DOHH2 (cell line): ENCODE measurements around the gene CADPS2.

Source experiments
- H3F3A ChIP-seq: fragments of 200-600 bp; sonication (generic), shearing (Covaris generic); 2 replicates; pipeline ENCODE4 v1.6.0; 2016; ENCODE audit warnings: antibody characterized with exemption, mild to moderate bottlenecking; ENCODE audit not compliant: control insufficient read depth, insufficient read depth
- H3K27ac ChIP-seq: fragments of 200-600 bp; sonication (generic); 2 replicates; pipeline ENCODE4 v1.5.1; 2014; ENCODE audit warnings: low read depth, mild to moderate bottlenecking, low read length, moderate library complexity
- H3K27me3 ChIP-seq: fragments of 200-600 bp; sonication (generic); 2 replicates; pipeline ENCODE4 v1.6.1; 2014; ENCODE audit warnings: mild to moderate bottlenecking, low read length, mixed read lengths; ENCODE audit not compliant: control insufficient read depth
- H3K36me3 ChIP-seq: fragments of 200-600 bp; sonication (generic); 2 replicates; pipeline ENCODE4 v1.6.1; 2014; ENCODE audit warnings: mild to moderate bottlenecking, low read length, moderate library complexity, mixed read lengths; ENCODE audit not compliant: control insufficient read depth
- H3K4me1 ChIP-seq: fragments of 200-600 bp; sonication (generic); 2 replicates; pipeline ENCODE4 v1.6.1; 2014; ENCODE audit warnings: mild to moderate bottlenecking, low read length, mixed read lengths; ENCODE audit not compliant: control insufficient read depth
- H3K4me2 ChIP-seq: fragments of 200-600 bp; sonication (generic); 2 replicates; pipeline ENCODE4 v1.6.0; 2014; ENCODE audit warnings: mild to moderate bottlenecking, low read length, moderate library complexity
- H3K4me3 ChIP-seq: fragments of 200-600 bp; sonication (generic); 2 replicates; pipeline ENCODE4 v1.5.1; 2014; ENCODE audit warnings: mild to moderate bottlenecking, low read length, mixed read lengths
- H3K79me2 ChIP-seq: fragments of 200-600 bp; sonication (generic); 2 replicates; pipeline ENCODE4 v1.6.1; 2014; ENCODE audit warnings: mild to moderate bottlenecking, low read length, mixed read lengths; ENCODE audit not compliant: control insufficient read depth
- H3K9me2 ChIP-seq: fragments of 200-600 bp; sonication (generic); replicated peaks from 2 replicates; pipeline ENCODE4 v1.6.1; 2014; ENCODE audit warnings: mild to moderate bottlenecking, low read length, mixed read lengths; ENCODE audit not compliant: control insufficient read depth
- H3K9me3 ChIP-seq: fragments of 200-600 bp; sonication (generic); 2 replicates; pipeline ENCODE4 v1.6.1; 2014; ENCODE audit warnings: antibody characterized with exemption, low read length, mixed read lengths; ENCODE audit not compliant: control insufficient read depth, insufficient read depth
- H4K20me1 ChIP-seq: fragments of 200-600 bp; sonication (generic); 2 replicates; pipeline ENCODE4 v1.6.0; 2014; ENCODE audit warnings: low read depth, mild to moderate bottlenecking, antibody characterized with exemption, low read length, moderate library complexity; ENCODE audit not compliant: control insufficient read depth, insufficient read depth
- CTCF ChIP-seq: fragments of 200-600 bp; sonication (generic); IDR thresholded peaks from one replicate; pipeline ENCODE4 v1.5.1; 2014; ENCODE audit warnings: antibody characterized with exemption, mild to moderate bottlenecking, low read depth, low read length; ENCODE audit not compliant: poor library complexity, severe bottlenecking
- EZH2phosphoT487 ChIP-seq: fragments of 200-600 bp; sonication (generic); IDR thresholded peaks from 2 replicates; pipeline ENCODE4 v1.6.1; 2017; ENCODE audit warnings: borderline replicate concordance, mild to moderate bottlenecking, antibody characterized with exemption, low read length, moderate library complexity, mixed read lengths

Gene CADPS2

DNA sequence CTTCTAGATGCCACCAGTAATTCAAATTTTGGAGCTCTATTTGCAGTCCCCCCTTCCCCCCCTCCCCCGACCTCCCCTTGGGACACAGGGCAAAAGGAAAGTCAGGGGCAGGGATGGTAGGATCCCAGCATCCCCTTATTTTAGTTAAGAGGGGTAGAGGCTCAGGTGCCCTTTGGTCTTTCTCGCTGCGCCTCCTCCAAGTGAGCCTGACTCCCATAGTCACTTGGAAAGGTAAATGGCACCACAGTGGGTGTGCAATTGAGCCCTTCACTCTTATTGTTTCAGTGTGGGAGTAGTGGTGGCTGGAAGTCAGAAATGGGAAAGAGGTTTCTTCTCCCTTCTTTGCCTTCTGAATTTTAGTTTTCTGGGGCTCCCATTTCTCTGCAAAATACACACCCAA, 573.5 kb downstream of the CADPS2 start:
- H3K4me1 ChIP-seq: no peaks in the 10 kb centered on the region
- no peaks in the 10 kb centered on the region for H3K27me3 ChIP-seq
- no peak overlapping the region for H3K4me3 ChIP-seq
- TF ChIP-seq CTCF: no peak
- no peak for TF ChIP-seq EZH2phosphoT487
- H3K9me3 ChIP-seq: 0 out of 2 replicates have a peak, but pooled peaks cover 5% of the 10 kb centered on the region
- no peaks in the 10 kb centered on the region for H3K9me2 ChIP-seq
- H4K20me1 ChIP-seq: no peaks in the 10 kb centered on the region
- no peak overlapping the region for H3K27ac ChIP-seq
- H3K4me2 ChIP-seq: no peak overlapping the region
- H3K36me3 ChIP-seq: no peaks in the 10 kb centered on the region
- H3F3A ChIP-seq: no peaks in the 10 kb centered on the region
- H3K79me2 ChIP-seq: no peaks in the 10 kb centered on the region

GRCh38 chr7:122311734-122312450, 574.4 kb downstream of the CADPS2 start:
- Histone ChIP-seq H3K9me2 (no peaks in the 10 kb centered on the region), H3K4me2 (no peak overlapping the region), H3K27me3 (no peaks in the 10 kb centered on the region)

GRCh38 chr7:122311050-122311700, 575.1 kb downstream of the CADPS2 start:
- no peak overlapping the region for H3K27ac ChIP-seq
- H4K20me1 ChIP-seq: no peaks in the 10 kb centered on the region
- no peak overlapping the region for H3K4me3 ChIP-seq
- H3K36me3 ChIP-seq: no peaks in the 10 kb centered on the region
- TF ChIP-seq CTCF (no peak), EZH2phosphoT487 (no peak)
- no peaks in the 10 kb centered on the region for H3K9me2 ChIP-seq
- H3K9me3 ChIP-seq: 0 out of 2 replicates have a peak, but pooled peaks cover 5% of the 10 kb centered on the region
- no peak overlapping the region for H3K4me2 ChIP-seq
- H3K79me2 ChIP-seq: no peaks in the 10 kb centered on the region
- no peaks in the 10 kb centered on the region for H3K4me1 ChIP-seq
- H3K27me3 ChIP-seq: no peaks in the 10 kb centered on the region
- no peaks in the 10 kb centered on the region for H3F3A ChIP-seq

More at GRCh38 chr7:122311734-122312450, 574.4 kb downstream of the CADPS2 start:
- no peaks in the 10 kb centered on the region for H3F3A ChIP-seq
- no peak overlapping the region for H3K27ac ChIP-seq
- no peak overlapping the region for H3K4me3 ChIP-seq
- no peaks in the 10 kb centered on the region for H3K4me1 ChIP-seq
- TF ChIP-seq EZH2phosphoT487: no peak
- TF ChIP-seq CTCF: no peak
- no peaks in the 10 kb centered on the region for H3K36me3 ChIP-seq
- H3K9me3 ChIP-seq: 0 out of 2 replicates have a peak, but pooled peaks cover 5% of the 10 kb centered on the region
- H3K79me2 ChIP-seq: no peaks in the 10 kb centered on the region
- H4K20me1 ChIP-seq: no peaks in the 10 kb centered on the region
